Measurements from ENCODE around the gene KATNAL2.
"Not testable (repeated sequence)": the region's sequence is repeated elsewhere in the genome, so short reads cannot be mapped to it uniquely, and the experiment has no call there.

The KATNAL2 gene

GRCh38 chr18:46942646-46943045 is 25.2 kb downstream of the KATNAL2 start:
- no peak for TF ChIP-seq CTCF (IDR thresholded peaks at IDR 0.05; ENCODE audit: low read depth, low read length)
- Histone ChIP-seq H3K9me3 (no peaks in the 10 kb centered on the region), H3K4me3 (ENCODE audit: low read depth, low read length) (no peak overlapping the region), H3K36me3 (no peaks in the 10 kb centered on the region), H3K4me1 (no peaks in the 10 kb centered on the region), H3K27me3 (0 out of 2 replicates have a peak, but pooled peaks cover 4% of the 10 kb centered on the region)
- no peak for DNase-seq

GRCh38 chr18:46946656-46947282 is 29.4 kb downstream of the KATNAL2 start:
- Histone ChIP-seq H3K27me3 (0 out of 2 replicates have a peak, but pooled peaks cover 4% of the 10 kb centered on the region), H3K4me1 (no peaks in the 10 kb centered on the region), H3K9me3 (no peaks in the 10 kb centered on the region), H3K36me3 (no peaks in the 10 kb centered on the region), H3K4me3 (ENCODE audit: low read depth, low read length) (peak overlapping the region; percentile 76)
- DNase-seq: peak; percentile 78
- TF ChIP-seq CTCF (IDR thresholded peaks at IDR 0.05; ENCODE audit: low read depth, low read length): no peak

DNA sequence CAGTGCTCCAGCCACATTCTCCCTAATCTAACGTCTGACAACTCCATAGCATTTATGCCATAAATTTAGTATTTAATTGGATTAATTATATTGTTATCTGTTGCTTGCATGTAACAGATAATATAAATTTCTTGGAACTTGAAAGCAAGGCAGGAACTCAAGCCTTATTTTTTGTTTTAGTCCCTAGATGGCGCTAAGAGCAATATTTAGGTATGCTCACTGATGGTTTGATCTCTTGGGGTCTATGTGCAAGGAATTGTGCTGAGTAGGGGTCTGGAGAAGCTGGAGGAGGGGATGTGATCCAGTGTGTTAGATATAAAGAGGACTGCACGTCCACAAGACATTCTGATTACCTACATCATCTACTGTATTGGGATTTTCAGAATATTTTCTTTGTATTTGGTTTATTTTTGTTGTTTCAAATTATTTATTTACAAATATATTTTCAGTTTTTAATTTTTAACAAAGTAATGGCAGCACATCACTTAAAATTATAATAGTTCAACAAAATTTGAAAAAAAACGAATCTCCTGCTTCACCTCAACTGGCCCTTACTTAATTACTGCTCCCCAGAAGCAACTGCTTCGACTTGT is 32.8 kb downstream of the KATNAL2 start:
- peak; percentile 50 for TF ChIP-seq CTCF (IDR thresholded peaks at IDR 0.05; ENCODE audit: low read depth, low read length)
- Histone ChIP-seq H3K9me3 (no peaks in the 10 kb centered on the region), H3K4me1 (no peaks in the 10 kb centered on the region), H3K27me3 (no peaks in the 10 kb centered on the region), H3K36me3 (no peaks in the 10 kb centered on the region), H3K4me3 (ENCODE audit: low read depth, low read length) (no peak overlapping the region)
- no peak for DNase-seq

- no peaks in the 10 kb centered on the region for H3K27me3 ChIP-seq
These were observed 35.8 kb downstream of the KATNAL2 start for GRCh38 chr18:46953195-46953594.

GRCh38 chr18:46958209-46958608 is 40.8 kb downstream of the KATNAL2 start:
- no peaks in the 10 kb centered on the region for H3K27me3 ChIP-seq
- no peak for DNase-seq
- no peak for TF ChIP-seq CTCF (IDR thresholded peaks at IDR 0.05; ENCODE audit: low read depth, low read length)
- no peaks in the 10 kb centered on the region for H3K36me3 ChIP-seq
- H3K9me3 ChIP-seq: no peaks in the 10 kb centered on the region
- no peaks in the 10 kb centered on the region for H3K4me1 ChIP-seq
- H3K4me3 ChIP-seq (ENCODE audit: low read depth, low read length): no peak overlapping the region

More at GRCh38 chr18:46953195-46953594, 35.8 kb downstream of the KATNAL2 start:
- no peaks in the 10 kb centered on the region for H3K9me3 ChIP-seq
- no peaks in the 10 kb centered on the region for H3K36me3 ChIP-seq
- no peaks in the 10 kb centered on the region for H3K4me1 ChIP-seq
- no peak for DNase-seq
- no peak for TF ChIP-seq CTCF (IDR thresholded peaks at IDR 0.05; ENCODE audit: low read depth, low read length)
- no peak overlapping the region for H3K4me3 ChIP-seq (ENCODE audit: low read depth, low read length)

- not testable (repeated sequence) for H3K4me1 ChIP-seq; H3K27me3 ChIP-seq; DNase-seq; H3K4me3 ChIP-seq (ENCODE audit: low read depth, low read length); H3K36me3 ChIP-seq; H3K9me3 ChIP-seq
These were observed 46.5 kb downstream of the KATNAL2 start for GRCh38 chr18:46963656-46964578.

- H3K27me3 ChIP-seq; H3K36me3 ChIP-seq; H3K4me1 ChIP-seq; H3K4me3 ChIP-seq (ENCODE audit: low read depth, low read length); DNase-seq; H3K9me3 ChIP-seq: not testable (repeated sequence)
These were observed 47.3 kb downstream of the KATNAL2 start for GRCh38 chr18:46964579-46965293.

- DNase-seq; H3K27me3 ChIP-seq; H3K4me3 ChIP-seq (ENCODE audit: low read depth, low read length); H3K36me3 ChIP-seq; H3K4me1 ChIP-seq; H3K9me3 ChIP-seq: not testable (repeated sequence)
These were observed 48.9 kb downstream of the KATNAL2 start for GRCh38 chr18:46966266-46966665.

GRCh38 chr18:46969551-46969950 is 52.1 kb downstream of the KATNAL2 start:
- not testable (repeated sequence) for H3K27me3 ChIP-seq; H3K36me3 ChIP-seq; H3K9me3 ChIP-seq; H3K4me1 ChIP-seq; DNase-seq; H3K4me3 ChIP-seq (ENCODE audit: low read depth, low read length)

Measured in BE2C (cell line).